ENCODE measurements around the gene AUTS2.
A peak's percentile ranks its signal among the peaks of the same experiment; 100 is the strongest.

Gene AUTS2

DNA sequence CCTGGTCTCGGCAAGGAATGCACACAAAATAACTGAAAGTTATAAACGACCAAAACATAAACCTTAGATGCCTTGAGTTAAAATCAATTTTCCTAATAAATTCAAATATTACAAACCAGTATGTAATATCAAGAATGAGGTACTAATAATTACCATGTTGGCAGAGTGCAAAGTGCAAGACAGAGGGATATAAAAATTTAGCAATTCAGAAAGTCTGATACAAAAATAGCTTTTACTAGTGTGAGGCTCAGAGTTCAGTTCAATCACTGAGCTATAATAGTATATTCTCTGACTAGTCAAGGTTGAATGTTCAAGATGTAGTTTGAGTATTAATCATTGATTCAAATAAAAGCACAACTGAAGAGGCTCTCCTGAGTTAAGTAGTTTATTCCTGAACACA, 4.8 kb upstream of the AUTS2 start:
- TF ChIP-seq, protein P1, sequence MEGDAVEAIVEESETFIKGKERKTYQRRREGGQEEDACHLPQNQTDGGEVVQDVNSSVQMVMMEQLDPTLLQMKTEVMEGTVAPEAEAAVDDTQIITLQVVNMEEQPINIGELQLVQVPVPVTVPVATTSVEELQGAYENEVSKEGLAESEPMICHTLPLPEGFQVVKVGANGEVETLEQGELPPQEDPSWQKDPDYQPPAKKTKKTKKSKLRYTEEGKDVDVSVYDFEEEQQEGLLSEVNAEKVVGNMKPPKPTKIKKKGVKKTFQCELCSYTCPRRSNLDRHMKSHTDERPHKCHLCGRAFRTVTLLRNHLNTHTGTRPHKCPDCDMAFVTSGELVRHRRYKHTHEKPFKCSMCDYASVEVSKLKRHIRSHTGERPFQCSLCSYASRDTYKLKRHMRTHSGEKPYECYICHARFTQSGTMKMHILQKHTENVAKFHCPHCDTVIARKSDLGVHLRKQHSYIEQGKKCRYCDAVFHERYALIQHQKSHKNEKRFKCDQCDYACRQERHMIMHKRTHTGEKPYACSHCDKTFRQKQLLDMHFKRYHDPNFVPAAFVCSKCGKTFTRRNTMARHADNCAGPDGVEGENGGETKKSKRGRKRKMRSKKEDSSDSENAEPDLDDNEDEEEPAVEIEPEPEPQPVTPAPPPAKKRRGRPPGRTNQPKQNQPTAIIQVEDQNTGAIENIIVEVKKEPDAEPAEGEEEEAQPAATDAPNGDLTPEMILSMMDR (conservative IDR thresholded peaks at IDR 0.05; ENCODE audit: low read length) = no peak
- H3K4me3 ChIP-seq (ENCODE audit: low read length) = no peak overlapping the region
- no peak for DNase-seq (ENCODE audit: low read depth)

DNA sequence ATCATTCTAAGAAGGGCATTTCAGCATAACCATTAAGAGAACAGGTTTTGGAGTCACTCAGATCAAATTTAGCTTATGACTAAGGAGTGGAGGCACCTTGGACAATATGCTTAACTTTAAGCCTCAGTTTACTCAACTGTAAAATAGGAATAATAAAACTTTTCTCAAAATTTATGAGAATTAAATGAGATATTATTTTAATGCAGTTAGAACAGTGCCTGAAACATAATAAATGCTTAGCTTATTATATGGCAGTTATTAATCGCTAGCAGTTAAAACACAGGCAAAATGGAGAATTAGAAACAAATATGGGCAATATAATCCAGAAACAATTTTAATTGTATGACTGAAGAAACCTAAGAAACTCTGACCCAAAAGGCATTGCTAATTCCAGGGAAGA, 2.9 kb upstream of the AUTS2 start:
- H3K4me3 ChIP-seq (ENCODE audit: low read length) = no peak overlapping the region
- TF ChIP-seq, protein P1 (conservative IDR thresholded peaks at IDR 0.05; ENCODE audit: low read length) = no peak
- DNase-seq (ENCODE audit: low read depth) = no peak

DNA sequence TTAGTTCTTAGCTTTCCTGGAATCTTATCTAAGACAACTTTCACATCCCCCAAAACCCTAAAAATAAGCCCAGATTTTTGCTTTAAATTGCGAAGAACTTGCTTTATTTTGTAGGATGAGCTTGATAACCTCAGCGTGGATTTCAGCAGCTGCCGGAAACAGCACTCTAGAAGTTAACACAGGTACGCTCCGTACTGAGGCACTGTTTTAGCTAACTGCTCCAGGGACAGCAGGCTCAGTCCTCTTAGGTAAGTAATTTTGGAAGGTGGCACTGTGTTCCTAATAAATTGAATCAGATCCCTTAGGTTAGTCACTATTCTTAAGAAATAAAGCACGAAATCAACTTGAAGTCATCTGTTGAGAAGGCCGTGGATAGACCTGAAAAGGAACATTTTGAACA, 2.2 kb upstream of the AUTS2 start:
- no peak overlapping the region for H3K4me3 ChIP-seq (ENCODE audit: low read length)
- DNase-seq (ENCODE audit: low read depth) = no peak
- TF ChIP-seq, protein P1 (conservative IDR thresholded peaks at IDR 0.05; ENCODE audit: low read length) = no peak

DNA sequence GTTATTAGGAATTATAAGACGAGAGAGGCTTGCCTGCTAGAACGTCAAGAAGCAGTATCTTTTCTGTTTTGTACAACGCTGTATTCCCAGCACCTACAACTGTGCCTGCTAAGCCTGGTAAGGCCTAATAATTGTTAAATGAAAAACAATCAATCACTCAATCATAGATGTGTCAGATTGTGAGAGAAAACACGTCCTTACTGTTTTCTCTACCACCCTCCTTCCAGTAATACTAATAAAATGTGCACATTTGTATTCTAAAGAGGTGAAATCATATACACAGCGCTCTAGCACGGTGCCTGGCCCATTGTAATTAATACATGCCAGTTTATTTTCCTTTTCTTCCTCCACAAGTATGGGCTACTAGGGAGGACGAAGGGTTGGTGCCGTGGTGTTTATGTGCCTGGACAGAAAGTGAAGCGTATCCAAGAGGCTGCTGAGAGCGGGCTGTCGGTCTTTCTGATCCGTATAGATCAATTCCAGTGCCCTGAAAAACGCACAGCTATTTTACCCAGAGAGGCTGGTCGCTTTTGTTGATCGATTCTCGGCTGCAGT, 1.5 kb upstream of the AUTS2 start:
- TF ChIP-seq, protein P1 (conservative IDR thresholded peaks at IDR 0.05; ENCODE audit: low read length) = no peak
- peak overlapping the region; percentile 63 for H3K4me3 ChIP-seq (ENCODE audit: low read length)
- DNase-seq (ENCODE audit: low read depth) = peak; percentile 8

DNA sequence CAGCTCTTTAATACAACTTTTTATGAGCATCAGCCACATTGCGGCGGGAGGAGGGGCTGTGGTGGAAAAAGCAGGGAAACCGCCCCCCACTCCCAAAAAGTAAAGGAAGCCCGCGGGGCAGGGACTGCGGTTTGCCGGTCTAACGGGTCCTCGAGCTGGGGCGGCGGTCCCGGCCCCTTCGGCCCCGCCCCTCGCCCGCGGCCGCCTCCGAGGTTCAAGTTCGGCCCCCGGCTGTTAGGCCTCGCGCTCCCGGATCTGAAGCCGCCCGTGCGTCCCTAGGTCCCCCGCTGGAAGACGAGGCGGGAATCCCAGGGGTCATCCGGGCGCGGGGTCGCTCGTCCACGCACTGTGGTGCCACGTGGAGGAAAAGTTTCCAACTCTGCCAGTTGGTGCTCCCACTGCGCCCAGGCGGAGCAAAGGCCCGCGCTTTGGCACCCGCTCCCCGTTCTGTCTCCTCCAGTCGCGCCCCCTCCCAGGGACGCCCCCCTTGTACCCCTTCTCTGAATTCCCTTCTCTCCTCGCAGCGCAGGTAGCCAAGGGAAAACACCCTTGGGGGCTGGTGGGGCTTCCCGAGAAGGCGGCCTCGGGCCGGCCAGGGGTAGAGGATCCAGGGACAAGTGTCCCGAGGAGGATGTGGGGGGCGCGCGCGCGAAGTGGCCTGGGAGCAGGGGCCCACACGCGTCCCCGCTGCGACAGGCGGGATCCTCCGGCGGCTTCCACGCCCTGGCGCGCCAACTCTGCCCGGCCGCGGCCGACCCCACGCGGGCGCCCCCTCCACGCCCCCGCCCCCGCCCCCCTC, 798 bp upstream of the AUTS2 start:
- peak; percentile 17 for DNase-seq (ENCODE audit: low read depth)
- TF ChIP-seq, protein P1 (conservative IDR thresholded peaks at IDR 0.05; ENCODE audit: low read length) = no peak
- H3K4me3 ChIP-seq (ENCODE audit: low read length) = peak overlapping the region; percentile 63

DNA sequence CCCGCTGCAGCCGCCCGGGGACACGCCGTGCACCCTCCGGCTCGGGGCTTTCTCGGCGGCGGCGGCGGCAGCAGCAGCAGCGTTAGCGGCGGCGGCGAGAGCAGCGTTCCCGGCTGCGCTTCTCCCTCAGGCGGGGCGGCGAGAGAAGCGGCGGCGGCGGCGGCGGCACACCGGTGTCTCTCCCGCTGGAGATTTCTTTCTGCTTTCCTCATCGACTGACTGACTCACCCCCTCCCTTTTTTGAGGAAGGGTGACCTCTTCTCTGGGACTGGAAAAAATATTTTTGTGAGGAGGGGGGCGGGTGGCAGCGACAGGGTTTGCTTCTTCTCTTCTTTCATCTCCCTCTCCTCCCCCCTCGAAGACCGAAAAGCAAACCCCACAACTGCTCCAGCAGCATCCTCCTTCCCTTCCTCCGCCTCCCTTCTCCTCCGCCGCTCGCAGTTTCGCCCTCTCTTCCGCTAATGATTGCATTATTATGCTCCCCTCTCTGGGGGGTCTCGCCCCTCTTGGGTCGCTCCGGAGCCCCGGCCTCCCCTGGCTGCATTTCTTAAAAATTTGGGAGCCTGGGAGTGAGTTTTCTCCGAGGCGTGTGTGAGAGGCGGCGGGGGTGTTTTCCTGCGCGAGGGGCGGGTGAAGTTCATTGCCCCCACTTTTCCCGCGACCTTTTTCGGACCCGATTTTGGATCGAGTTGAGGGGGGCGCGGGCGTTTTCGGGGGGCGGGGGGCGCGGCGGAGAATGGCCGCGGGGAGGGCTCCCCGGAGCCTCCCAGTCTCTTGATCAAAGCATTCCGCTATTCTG, 411 bp downstream of the AUTS2 start:
- no peak for DNase-seq (ENCODE audit: low read depth)

More for the DNA sequence above, 411 bp downstream of the AUTS2 start:
- peak overlapping the region; percentile 91 for H3K4me3 ChIP-seq (ENCODE audit: low read length)
- TF ChIP-seq, protein P1 (conservative IDR thresholded peaks at IDR 0.05; ENCODE audit: low read length) = no peak

Measured in AG10803 (cell line).